HCT116 (cell line): ENCODE measurements around the gene ZNF333.

ENCODE experiments used
- CTCF ChIP-seq, 3 experiments: fragments of 200-600 bp in 1 of 3; sonication (generic) in 1 of 3; IDR thresholded peaks in 2 of 3; conservative IDR thresholded peaks in 1 of 3; 2 replicates each; pipeline ENCODE4 v1.5.1; 2012 to 2017; ENCODE audit warnings: low read depth in 2 of 3, low read length in 2 of 3, antibody characterized with exemption in 1 of 3, borderline replicate concordance in 1 of 3, control low read depth in 1 of 3, mild to moderate bottlenecking in 1 of 3, mixed read lengths in 1 of 3, mixed run types in 1 of 3, moderate library complexity in 1 of 3; ENCODE audit not compliant: insufficient read depth in 1 of 3
- EZH2 ChIP-seq: fragments of 200-600 bp; sonication (generic); IDR thresholded peaks from 2 replicates; pipeline ENCODE4 v1.6.1; 2017; ENCODE audit warnings: antibody characterized with exemption, mixed run types
- JUND ChIP-seq: IDR thresholded peaks from 2 replicates; pipeline ENCODE4 v1.6.1; 2012
- POLR2A ChIP-seq: IDR thresholded peaks from 2 replicates; pipeline ENCODE4 v1.7.0; 2011; ENCODE audit warnings: borderline replicate concordance; ENCODE audit not compliant: insufficient read depth, insufficient read length; ENCODE audit errors: extremely low read depth
- POLR2AphosphoS5 ChIP-seq: IDR thresholded peaks from 2 replicates; pipeline ENCODE4 v1.6.1; 2011; ENCODE audit warnings: mild to moderate bottlenecking, low read depth, low read length, moderate library complexity

DNA sequence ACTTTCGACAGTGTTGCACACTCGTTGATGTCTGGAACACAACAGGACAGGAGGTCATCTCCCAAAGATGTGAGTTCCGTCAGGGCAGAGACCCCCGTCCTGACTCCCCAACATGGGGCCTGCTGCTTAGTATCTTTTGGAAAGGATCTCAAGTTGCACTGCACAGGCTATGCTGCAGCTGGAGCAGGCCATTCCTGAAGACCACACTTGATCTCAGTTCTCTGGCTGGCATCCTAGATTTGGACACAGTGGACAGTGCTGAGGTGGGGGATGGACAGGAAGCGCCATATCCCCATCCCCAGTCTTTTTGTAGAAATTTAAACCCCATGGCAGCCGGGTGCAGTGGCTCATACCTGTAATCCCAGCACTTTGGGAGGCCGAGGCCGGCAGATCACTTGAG, 82.6 kb downstream of the ZNF333 start:
- TF ChIP-seq CTCF (IDR thresholded peaks at IDR 0.05 in 2 of 3, conservative IDR thresholded peaks at IDR 0.05 in 1 of 3; ENCODE audit: borderline replicate concordance in 1 of 3, insufficient read depth in 1 of 3, low read depth in 2 of 3, low read length in 2 of 3), result no peak
- no peak for TF ChIP-seq JUND
- TF ChIP-seq POLR2AphosphoS5, result no peak
- no peak for TF ChIP-seq EZH2
- no peak for TF ChIP-seq POLR2A
